IMR-90 (cell line): Measurements from ENCODE around the gene HDAC6. TPM values are rescaled to one million over a fixed set of nuclear protein-coding genes. Genes with fewer than 3 reads are reported as not detected.

Experiments
- ATAC-seq: fragments of 200-7000 bp; cut with Tn5 transposase; 2 replicates; pipeline ENCODE4 v1.9.1; 2020; ENCODE audit warnings: low read depth, mild to moderate bottlenecking, moderate library complexity
- BruUV-seq: library from RNA; stranded (reverse); fragments of 400-500 nt; replicated peaks from 2 replicates; lab custom pipeline; 2021; lab: Mats Ljungman, UMichigan
- CTCF ChIA-PET: fragments of 300-600 bp; formaldehyde crosslinking; extraction: SDS; loops from one replicate; lab custom pipeline; 2021; ENCODE audit warnings: antibody characterized with exemption; lab: Yijun Ruan, JAX
- POLR2A ChIA-PET: fragments of 300-600 bp; sonication (Branson Sonifier 250); formaldehyde crosslinking; loops from one replicate; lab custom pipeline; 2022; ENCODE audit warnings: antibody characterized with exemption; ENCODE audit not compliant: unreplicated experiment; lab: Charles Lee
- DNase-seq: peaks from one replicate; pipeline ENCODE4 v3.0.0; 2013
- H2AFZ ChIP-seq: replicated peaks from 2 replicates; pipeline ENCODE3; 2013; ENCODE audit warnings: low read length, mild to moderate bottlenecking; ENCODE audit not compliant: poor library complexity
- H2AK5ac ChIP-seq: 2 replicates; pipeline ENCODE4 v1.6.1; 2013; ENCODE audit warnings: low read depth, low read length, inconsistent platforms
- H2AK9ac ChIP-seq: replicated peaks from 2 replicates; pipeline ENCODE3; 2013; ENCODE audit warnings: mild to moderate bottlenecking, low read depth, low read length, moderate library complexity; ENCODE audit not compliant: poor library complexity
- H2BK120ac ChIP-seq: 2 replicates; pipeline ENCODE4 v1.6.1; 2013; ENCODE audit warnings: low read depth, low read length, inconsistent platforms
- H2BK15ac ChIP-seq: 3 replicates; pipeline ENCODE4 v1.6.1; 2013; ENCODE audit warnings: low read depth, low read length, inconsistent platforms
- H2BK20ac ChIP-seq: 2 replicates; pipeline ENCODE4 v1.6.1; 2013; ENCODE audit warnings: low read depth, mild to moderate bottlenecking, inconsistent platforms, low read length, moderate library complexity
- H2BK5ac ChIP-seq: 2 replicates; pipeline ENCODE4 v1.6.1; 2013; ENCODE audit warnings: mild to moderate bottlenecking, low read depth, low read length, inconsistent platforms; ENCODE audit not compliant: poor library complexity, severe bottlenecking
- H3K14ac ChIP-seq: replicated peaks from 2 replicates; pipeline ENCODE4 v1.6.1; 2013; ENCODE audit warnings: low read depth, low read length, inconsistent platforms
- H3K18ac ChIP-seq: 2 replicates; pipeline ENCODE4 v1.6.1; 2013; ENCODE audit warnings: low read depth, low read length, control low read depth
- H3K23ac ChIP-seq: 2 replicates; pipeline ENCODE4 v1.6.1; 2013; ENCODE audit warnings: low read depth, low read length, inconsistent platforms
- H3K27ac ChIP-seq: 2 replicates; pipeline ENCODE4 v1.5.1; 2013; ENCODE audit warnings: mild to moderate bottlenecking, control low read depth, low read length; ENCODE audit not compliant: insufficient read depth
- H3K27me3 ChIP-seq: 2 replicates; pipeline ENCODE4 v1.6.1; 2013; ENCODE audit warnings: low read length; ENCODE audit not compliant: control insufficient read depth, insufficient read depth
- H3K36me3 ChIP-seq: 2 replicates; pipeline ENCODE4 v1.6.1; 2013; ENCODE audit warnings: low read length, mixed read lengths; ENCODE audit not compliant: control insufficient read depth, insufficient read depth
- H3K4ac ChIP-seq: 2 replicates; pipeline ENCODE4 v1.6.1; 2013; ENCODE audit warnings: low read depth, low read length, inconsistent platforms
- H3K4me1 ChIP-seq: 2 replicates; pipeline ENCODE4 v1.6.1; 2013; ENCODE audit warnings: low read length, mixed read lengths; ENCODE audit not compliant: control insufficient read depth, insufficient read depth
- H3K4me2 ChIP-seq: 2 replicates; pipeline ENCODE4 v1.6.1; 2013; ENCODE audit warnings: low read depth, mild to moderate bottlenecking, control low read depth, low read length, moderate library complexity
- H3K4me3 ChIP-seq: 2 replicates; pipeline ENCODE4 v1.5.1; 2013; ENCODE audit warnings: low read depth, mild to moderate bottlenecking, control low read depth, low read length, moderate library complexity; ENCODE audit not compliant: insufficient read depth
- H3K56ac ChIP-seq: 2 replicates; pipeline ENCODE4 v1.6.1; 2013; ENCODE audit warnings: low read length, inconsistent platforms; ENCODE audit not compliant: insufficient read depth; ENCODE audit errors: extremely low read depth
- H3K79me1 ChIP-seq, 2 experiments: 2 replicates each; pipeline ENCODE4 v1.6.1; 2013; ENCODE audit warnings: low read length in 2 of 2, inconsistent platforms in 1 of 2, low read depth in 1 of 2
- H3K9ac ChIP-seq: 2 replicates; pipeline ENCODE4 v1.6.1; 2013; ENCODE audit warnings: low read depth, low read length, control low read depth
- H3K9me1 ChIP-seq: 2 replicates; pipeline ENCODE4 v1.6.1; 2013; ENCODE audit warnings: low read length, inconsistent platforms; ENCODE audit not compliant: insufficient read depth
- H3K9me3 ChIP-seq: 2 replicates; pipeline ENCODE4 v1.6.1; 2013; ENCODE audit warnings: low read length; ENCODE audit not compliant: control insufficient read depth, insufficient read depth
- H4K20me1 ChIP-seq: 2 replicates; pipeline ENCODE4 v1.6.1; 2013; ENCODE audit warnings: low read length, inconsistent platforms; ENCODE audit not compliant: insufficient read depth
- H4K5ac ChIP-seq: 2 replicates; pipeline ENCODE4 v1.6.1; 2013; ENCODE audit warnings: mild to moderate bottlenecking, low read depth, low read length, control low read depth
- H4K8ac ChIP-seq, 2 experiments: 2 replicates each; pipeline ENCODE4 v1.6.1; 2013; ENCODE audit warnings: low read depth in 2 of 2, low read length in 2 of 2, control low read depth in 1 of 2, inconsistent platforms in 1 of 2
- H4K91ac ChIP-seq: 2 replicates; pipeline ENCODE4 v1.6.1; 2013; ENCODE audit warnings: low read depth, low read length, inconsistent platforms; ENCODE audit not compliant: insufficient read depth
- BHLHE40 ChIP-seq: fragments of 150-350 bp; IDR thresholded peaks from 2 replicates; pipeline ENCODE4 v1.6.1; 2016; ENCODE audit warnings: mild to moderate bottlenecking, low read depth, low read length
- CEBPB ChIP-seq: IDR thresholded peaks from 2 replicates; pipeline ENCODE4 v1.6.1; 2012; ENCODE audit warnings: low read depth, low read length, improper control_type of control experiment
- CHD1 ChIP-seq: IDR thresholded peaks from 2 replicates; pipeline ENCODE4 v1.6.1; 2012; ENCODE audit warnings: low read depth, low read length, improper control_type of control experiment
- CTCF ChIP-seq: conservative IDR thresholded peaks from 2 replicates; pipeline ENCODE4 v1.5.1; 2012; ENCODE audit warnings: mild to moderate bottlenecking, low read depth, low read length, improper control_type of control experiment
- ELK1 ChIP-seq: fragments of 150-350 bp; IDR thresholded peaks from 2 replicates; pipeline ENCODE4 v1.6.1; 2016; ENCODE audit warnings: low read depth, mild to moderate bottlenecking, low read length, moderate library complexity, borderline replicate concordance
- FOS ChIP-seq: fragments of 150-350 bp; IDR thresholded peaks from 2 replicates; pipeline ENCODE4 v1.6.1; 2016; ENCODE audit warnings: low read depth, low read length
- MAFK ChIP-seq: IDR thresholded peaks from 2 replicates; pipeline ENCODE4 v1.6.1; 2012; ENCODE audit warnings: low read depth, low read length, improper control_type of control experiment
- MAZ ChIP-seq: IDR thresholded peaks from 2 replicates; pipeline ENCODE4 v1.6.1; 2012; ENCODE audit warnings: low read depth, mild to moderate bottlenecking, low read length, improper control_type of control experiment, moderate library complexity, borderline replicate concordance
- MXI1 ChIP-seq: IDR thresholded peaks from 2 replicates; pipeline ENCODE4 v1.6.1; 2012; ENCODE audit warnings: low read depth, mild to moderate bottlenecking, low read length, moderate library complexity, borderline replicate concordance
- NFE2L2 ChIP-seq: fragments of 150-350 bp; IDR thresholded peaks from 2 replicates; pipeline ENCODE4 v1.6.1; 2016; ENCODE audit warnings: low read depth, mild to moderate bottlenecking, low read length
- POLR2A ChIP-seq: IDR thresholded peaks from 2 replicates; pipeline ENCODE4 v1.6.1; 2012; ENCODE audit warnings: mild to moderate bottlenecking, low read depth, low read length
- RAD21 ChIP-seq: IDR thresholded peaks from 2 replicates; pipeline ENCODE4 v1.6.1; 2012; ENCODE audit warnings: low read length, improper control_type of control experiment
- RCOR1 ChIP-seq: IDR thresholded peaks from 2 replicates; pipeline ENCODE4 v1.6.1; 2012; ENCODE audit warnings: mild to moderate bottlenecking, low read length, improper control_type of control experiment; ENCODE audit not compliant: insufficient replicate concordance
- RFX5 ChIP-seq: IDR thresholded peaks from 2 replicates; pipeline ENCODE4 v1.8.0; 2012; ENCODE audit warnings: low read depth, mild to moderate bottlenecking, low read length, moderate library complexity
- SMC3 ChIP-seq: fragments of 150-350 bp; IDR thresholded peaks from 2 replicates; pipeline ENCODE4 v1.6.1; 2016; ENCODE audit warnings: low read depth, mild to moderate bottlenecking, antibody characterized with exemption, low read length, moderate library complexity
- USF2 ChIP-seq: fragments of 150-350 bp; IDR thresholded peaks from 2 replicates; pipeline ENCODE4 v1.6.1; 2017; ENCODE audit warnings: mild to moderate bottlenecking, antibody characterized with exemption, low read length, low read depth
- WGBS, 2 experiments: methylation state at CpG; one replicate each; pipeline versions ENCODE4 v1.1.5 to v1.1.7; 2013; ENCODE audit warnings: missing lambda C conversion rate in 2 of 2; ENCODE audit not compliant: insufficient read length in 1 of 2; ENCODE audit errors: extremely low coverage in 2 of 2; 5-methylcytosine and 5-hydroxymethylcytosine counted together
- dilution Hi-C: fragments of 300-500 bp; cut with HindIII; formaldehyde crosslinking; loops from one replicate; pipeline ENCODE4 v1.14.3; 2018; ENCODE audit warnings: low sequenced_read_pairs; ENCODE audit not compliant: unreplicated experiment
- in situ Hi-C: fragments of 300-500 bp; cut with MboI; formaldehyde crosslinking; loops from 3 replicates; pipeline ENCODE4 v1.14.3; 2019; ENCODE audit warnings: low sequenced_read_pairs, inconsistent platforms, mixed read lengths
- intact Hi-C: fragments of 100-400 bp; cut with micrococcal nuclease; formaldehyde crosslinking; loops from 2 replicates; pipeline ENCODE4 v1.10.0; 2022
- polyA plus RNA-seq, 3 experiments: library from polyadenylated mRNA; depleted of rRNA; stranded (reverse); fragments of >200 nt; gene quantifications; 2 replicates each; pipeline ENCODE4 v1.2.3, GENCODE V29; 2012; ENCODE audit warnings: low replicate concordance in 1 of 3
- total RNA-seq: library from RNA; depleted of rRNA; stranded (reverse); fragments of >200 nt; gene quantifications from 2 replicates; pipeline ENCODE4 v1.2.3, GENCODE V29; 2012

Gene HDAC6
- total and polyA plus RNA-seq, 2 of the 4 experiments (the other 2 are of a cell fraction) = 16.8 to 26.3 TPM

- Histone ChIP-seq H3K18ac (no peak overlapping the region), H4K5ac (no peak overlapping the region), H2BK15ac (no peak overlapping the region), H2AK5ac (no peak overlapping the region), H3K4me1 (no peaks in the 10 kb centered on the region; the same call in none of the 2 replicates), H3K27me3 (peaks cover 6% of the 10 kb centered on the region; the same call in 1 of the 2 replicates), H3K23ac (no peak overlapping the region), H2BK5ac (no peak overlapping the region), H3K4me3 (no peak overlapping the region), H4K20me1 (no peaks in the 10 kb centered on the region), H3K56ac (no peak overlapping the region), H2AFZ (no peak overlapping the region), H3K9me3 (no peaks in the 10 kb centered on the region), H2AK9ac (no peak overlapping the region), H3K27ac (no peak overlapping the region), H2BK20ac (no peak overlapping the region), H3K79me1 (no peaks in the 10 kb centered on the region), H3K4me2 (no peak overlapping the region), H3K36me3 (no peaks in the 10 kb centered on the region), H3K14ac (no peak overlapping the region), H3K9me1 (peaks cover 7% of the 10 kb centered on the region; the same call in 1 of the 2 replicates), H4K91ac (no peak overlapping the region), H3K4ac (no peak overlapping the region), H4K8ac (no peak overlapping the region), H3K9ac (no peak overlapping the region), H2BK120ac (no peak overlapping the region)
- DNase-seq (no peak), ATAC-seq (no peak)
- CTCF ChIA-PET = no interaction called here
- WGBS, 2 experiments = no CpG with 5 or more reads among the region's 4 CpGs
- in situ Hi-C loops (no loop called here), intact Hi-C loops (no loop called here), dilution Hi-C loops (no loop called here)
- no peak for TF ChIP-seq MAZ
- TF ChIP-seq USF2 = no peak
- TF ChIP-seq FOS = no peak
- no peak for TF ChIP-seq MXI1
- TF ChIP-seq CEBPB = no peak
- no peak for TF ChIP-seq CTCF
- no peak for TF ChIP-seq ELK1
- TF ChIP-seq RCOR1 = no peak
- no peak for TF ChIP-seq CHD1
- TF ChIP-seq MAFK = no peak
- no peak for TF ChIP-seq NFE2L2
- TF ChIP-seq RFX5 = no peak
- TF ChIP-seq SMC3 = no peak
- no peak for TF ChIP-seq POLR2A
- TF ChIP-seq RAD21 = no peak
- TF ChIP-seq BHLHE40 = no peak
- no TSS peak for BruUV-seq
- POLR2A ChIA-PET = no interaction called here
Observed at GRCh38 chrX:48793935-48794334, 7.9 kb upstream of the HDAC6 start.
